Body of pancreas (tissue), 4 donors: ENCODE measurements around the gene KRT222. TPM values are rescaled to one million over a fixed set of nuclear protein-coding genes. Genes with fewer than 3 reads are reported as not detected.

ENCODE experiments used
- ATAC-seq: fragments of 150-250 bp; one replicate; pipeline ENCODE4 v1.9.1; 2016
- DNase-seq, 4 donors: peaks; one replicate each; pipeline ENCODE4 v3.0.0-alpha.2; 2019
- H3K27ac ChIP-seq, 4 donors: fragments of 200-600 bp; sonication (generic); 1 replicate in 3 of 4; 2 replicates in 1 of 4; pipeline versions ENCODE4 v1.5.1 to v1.6.1; 2016 to 2019; ENCODE audit warnings: mild to moderate bottlenecking in 1 of 4, mixed read lengths in 1 of 4, moderate library complexity in 1 of 4
- H3K27me3 ChIP-seq, 2 donors: fragments of 200-600 bp; sonication (generic); one replicate each; pipeline ENCODE4 v1.6.0; 2016; ENCODE audit warnings: mild to moderate bottlenecking in 1 of 2
- H3K36me3 ChIP-seq, 2 donors: fragments of 200-600 bp; sonication (generic); replicated peaks in 1 of 2; 2 replicates each; pipeline ENCODE4 v1.5.1; 2016; ENCODE audit warnings: low read depth in 2 of 2; ENCODE audit not compliant: insufficient read depth in 1 of 2
- H3K4me1 ChIP-seq: fragments of 200-600 bp; sonication (generic); one replicate; pipeline ENCODE4 v1.6.0; 2016
- H3K4me3 ChIP-seq, 2 donors: fragments of 200-600 bp; sonication (generic); 1 replicate in 1 of 2; 2 replicates in 1 of 2; pipeline ENCODE4 v1.5.1; 2016 to 2019
- H3K9me3 ChIP-seq, 3 donors: fragments of 200-600 bp; sonication (generic); 1 replicate in 2 of 3; 2 replicates in 1 of 3; pipeline ENCODE4 v1.5.1; 2016
- POLR2A ChIP-seq, 3 donors: fragments of 450-650 bp; IDR thresholded peaks; one replicate each; pipeline ENCODE4 v1.6.1; 2016; ENCODE audit warnings: antibody characterized with exemption in 3 of 3, mild to moderate bottlenecking in 2 of 3
- WGBS, 2 donors: methylation state at CpG; one replicate each; pipeline ENCODE4 v1.1.5; 2017; 5-methylcytosine and 5-hydroxymethylcytosine counted together
- intact Hi-C: fragments of 100-400 bp; cut with DNase I; formaldehyde crosslinking; loops from one replicate; pipeline ENCODE4 v1.15.1; 2023
- total RNA-seq, 2 donors: library from RNA; depleted of rRNA; stranded (reverse); fragments of >200 nt; gene quantifications; one replicate each; pipeline ENCODE4 v1.1.0, GENCODE V29; 2016
- TF ChIP-seq, protein P1 (sequence below), 7 experiments: fragments of 450-650 bp in 4 of 7; fragments of 200-600 bp in 3 of 7; sonication (generic) in 3 of 7; IDR thresholded peaks; one replicate each; pipeline ENCODE4 v1.5.1; 2016 to 2019; ENCODE audit warnings: antibody characterized with exemption in 7 of 7

KRT222 gene
- total RNA-seq, 2 donors from 2014 or later = 0.66 to 1.6 TPM

DNA sequence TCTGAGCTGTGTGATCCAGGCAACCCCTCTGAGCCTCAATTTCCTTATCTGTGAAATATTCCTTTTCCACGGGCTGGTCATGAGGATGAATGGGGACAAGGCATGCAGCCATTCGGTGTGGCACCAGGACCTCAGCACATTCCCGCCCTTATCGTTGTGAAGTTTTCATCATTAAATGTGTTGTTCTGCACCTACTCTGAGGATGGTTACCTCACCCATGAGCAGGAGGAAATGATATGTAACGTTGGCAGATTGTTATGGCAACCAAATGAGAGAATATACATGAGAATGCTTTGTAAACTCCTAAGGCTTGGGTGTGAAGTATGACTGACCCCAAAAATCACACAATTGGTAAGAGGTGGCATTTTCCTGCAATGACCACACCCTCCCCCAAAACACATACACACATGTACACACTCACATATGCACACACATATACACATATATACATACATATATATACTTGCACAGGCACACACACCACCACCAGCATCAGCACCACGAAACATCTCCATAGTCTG, 56.9 kb downstream of the KRT222 start:
- H3K4me1 ChIP-seq = no peaks in the 10 kb centered on the region
- no peaks in the 10 kb centered on the region for H3K9me3 ChIP-seq
- no peak overlapping the region for H3K27ac ChIP-seq
- no peak for DNase-seq
- 55 to 57% methylated on average over 6 of the region's 6 CpGs for WGBS, 2 donors
- H3K36me3 ChIP-seq = no peaks in the 10 kb centered on the region
- no peaks in the 10 kb centered on the region for H3K27me3 ChIP-seq
- intact Hi-C loops = no loop called here
- TF ChIP-seq POLR2A (IDR thresholded peaks at IDR 0.05) = no peak
- TF ChIP-seq, protein P1, sequence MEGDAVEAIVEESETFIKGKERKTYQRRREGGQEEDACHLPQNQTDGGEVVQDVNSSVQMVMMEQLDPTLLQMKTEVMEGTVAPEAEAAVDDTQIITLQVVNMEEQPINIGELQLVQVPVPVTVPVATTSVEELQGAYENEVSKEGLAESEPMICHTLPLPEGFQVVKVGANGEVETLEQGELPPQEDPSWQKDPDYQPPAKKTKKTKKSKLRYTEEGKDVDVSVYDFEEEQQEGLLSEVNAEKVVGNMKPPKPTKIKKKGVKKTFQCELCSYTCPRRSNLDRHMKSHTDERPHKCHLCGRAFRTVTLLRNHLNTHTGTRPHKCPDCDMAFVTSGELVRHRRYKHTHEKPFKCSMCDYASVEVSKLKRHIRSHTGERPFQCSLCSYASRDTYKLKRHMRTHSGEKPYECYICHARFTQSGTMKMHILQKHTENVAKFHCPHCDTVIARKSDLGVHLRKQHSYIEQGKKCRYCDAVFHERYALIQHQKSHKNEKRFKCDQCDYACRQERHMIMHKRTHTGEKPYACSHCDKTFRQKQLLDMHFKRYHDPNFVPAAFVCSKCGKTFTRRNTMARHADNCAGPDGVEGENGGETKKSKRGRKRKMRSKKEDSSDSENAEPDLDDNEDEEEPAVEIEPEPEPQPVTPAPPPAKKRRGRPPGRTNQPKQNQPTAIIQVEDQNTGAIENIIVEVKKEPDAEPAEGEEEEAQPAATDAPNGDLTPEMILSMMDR (IDR thresholded peaks at IDR 0.05) = no peak
- H3K4me3 ChIP-seq = no peak overlapping the region
- no peak for ATAC-seq

- TF ChIP-seq, protein P1 (IDR thresholded peaks at IDR 0.05) = no peak
- no peak for TF ChIP-seq POLR2A (IDR thresholded peaks at IDR 0.05)
- Histone ChIP-seq H3K4me1 (no peaks in the 10 kb centered on the region), H3K4me3 (no peak overlapping the region), H3K9me3 (no peaks in the 10 kb centered on the region), H3K36me3 (no peaks in the 10 kb centered on the region), H3K27me3 (no peaks in the 10 kb centered on the region), H3K27ac (no peak overlapping the region)
- DNase-seq (no peak), ATAC-seq (no peak)
- intact Hi-C loops = no loop called here
- WGBS, 2 donors = 49 to 55% methylated on average over 5 of the region's 5 CpGs
Measured at GRCh38 chr17:40607641-40608040, 57.3 kb downstream of the KRT222 start.

DNA sequence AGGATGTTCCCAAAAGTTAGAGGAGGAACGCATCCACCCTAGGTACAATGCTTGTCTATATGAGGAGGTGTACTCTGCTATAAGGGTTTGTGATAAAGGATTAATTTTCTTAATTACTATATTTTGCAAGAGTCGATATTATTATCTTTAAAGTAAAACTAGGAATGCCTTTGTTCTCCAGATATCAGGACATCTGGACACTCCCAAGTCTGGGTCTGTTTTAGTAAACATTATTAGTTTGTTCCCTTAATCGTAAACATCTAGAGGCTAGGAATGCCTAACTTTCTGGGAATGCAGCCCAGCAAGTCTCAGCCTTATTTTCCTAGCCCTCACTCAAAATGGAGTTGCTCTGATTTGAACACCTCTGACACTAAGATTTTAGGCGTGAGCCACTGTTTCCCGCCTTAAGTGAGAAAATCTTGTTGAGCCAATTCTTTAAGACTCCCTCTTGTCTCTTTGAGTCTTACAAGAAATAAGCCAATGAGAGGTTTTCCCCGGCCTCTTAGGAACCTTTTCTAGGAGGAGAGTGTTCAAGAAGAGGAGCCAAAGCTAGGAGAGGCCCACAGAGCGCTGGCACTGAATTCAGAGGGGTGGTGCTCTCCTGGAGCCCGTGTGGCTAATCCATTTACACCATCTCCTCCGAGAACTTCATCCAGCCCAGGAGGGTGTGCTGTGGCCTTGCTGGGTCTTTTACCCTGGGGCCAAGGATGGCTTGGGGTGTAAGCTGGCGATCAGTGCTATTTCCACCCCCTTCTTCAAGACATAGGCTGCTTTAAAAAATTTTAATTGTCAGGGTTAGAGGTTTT, 58.2 kb downstream of the KRT222 start:
- ATAC-seq = no peak
- Histone ChIP-seq H3K4me3 (no peak overlapping the region), H3K27ac (no peak overlapping the region)

GRCh38 chr17:40605306-40605705, 59.7 kb downstream of the KRT222 start:
- Histone ChIP-seq H3K4me3 (no peak overlapping the region), H3K27me3 (no peaks in the 10 kb centered on the region), H3K27ac (no peak overlapping the region), H3K4me1 (no peaks in the 10 kb centered on the region), H3K36me3 (no peaks in the 10 kb centered on the region), H3K9me3 (no peaks in the 10 kb centered on the region)
- ATAC-seq (no peak), DNase-seq (no peak)
- TF ChIP-seq, protein P1 (IDR thresholded peaks at IDR 0.05) = no peak
- TF ChIP-seq POLR2A (IDR thresholded peaks at IDR 0.05) = no peak
- 62 to 75% methylated on average over 6 of the region's 6 CpGs for WGBS, 2 donors
- intact Hi-C loops = no loop called here

More for the DNA sequence above, 58.2 kb downstream of the KRT222 start:
- Histone ChIP-seq H3K27me3 (no peaks in the 10 kb centered on the region), H3K4me1 (no peaks in the 10 kb centered on the region), H3K9me3 (no peaks in the 10 kb centered on the region), H3K36me3 (no peaks in the 10 kb centered on the region)
- intact Hi-C loops = no loop called here
- 59 to 62% methylated on average over 10 of the region's 10 CpGs for WGBS, 2 donors
- no peak for DNase-seq
- TF ChIP-seq, protein P1 (IDR thresholded peaks at IDR 0.05) = no peak
- TF ChIP-seq POLR2A (IDR thresholded peaks at IDR 0.05) = no peak

Other genes starting within 250 kb of the KRT222 start
- under 1 TPM in 1 of 2 donors, not detected in 1; 0.33 TPM for gene TOP2A, start 247.3 kb downstream of the KRT222 start, total RNA-seq
- gene IGFBP4, start 221.7 kb downstream of the KRT222 start, total RNA-seq = 100 to 1,000 TPM in 1 of 2 donors, 10 to 100 TPM in 1; 88.7 to 315 TPM
- gene TNS4, start 163.6 kb downstream of the KRT222 start, total RNA-seq = not detected
- under 1 TPM in 1 of 2 donors, not detected in 1; 0.26 TPM for gene CCR7, start 99.7 kb downstream of the KRT222 start, total RNA-seq
- gene SMARCE1, start 17.4 kb downstream of the KRT222 start, total RNA-seq = 10 to 100 TPM; 48.0 to 50.8 TPM
- not detected for gene KRT24, start 38.6 kb upstream of the KRT222 start, total RNA-seq
- not detected for gene KRT25, start 90.2 kb upstream of the KRT222 start, total RNA-seq
- not detected for gene KRT26, start 107.0 kb upstream of the KRT222 start, total RNA-seq
- gene KRT27, start 117.4 kb upstream of the KRT222 start, total RNA-seq = not detected
- not detected for gene KRT28, start 134.8 kb upstream of the KRT222 start, total RNA-seq
- gene KRT10, start 157.4 kb upstream of the KRT222 start, total RNA-seq = 1 to 10 TPM; 3.3 to 8.0 TPM
- not detected for gene KRT12, start 202.0 kb upstream of the KRT222 start, total RNA-seq
- gene KRT20, start 220.1 kb upstream of the KRT222 start, total RNA-seq = not detected